T-cell (primary cell): ENCODE measurements around the gene MEGF10. TPM values are rescaled to one million over a fixed set of nuclear protein-coding genes. Genes with fewer than 3 reads are reported as not detected.

Source experiments
- ATAC-seq, 4 experiments: fragments of 200-7000 bp in 3 of 4; fragments of 150-1000 bp in 1 of 4; cut with Tn5 transposase; replicated peaks in 1 of 4; 1 replicate in 3 of 4; 2 replicates in 1 of 4; pipeline ENCODE4 v1.10.0; 2021; ENCODE audit warnings: moderate library complexity in 3 of 4, mild to moderate bottlenecking in 2 of 4, moderate number of reproducible peaks in 1 of 4
- CTCF ChIA-PET, 2 donors: fragments of 300-600 bp; sonication (Branson Sonifier 250); formaldehyde crosslinking; loops; one replicate each; lab custom pipeline; 2022; ENCODE audit warnings: antibody characterized with exemption in 2 of 2; lab: Charles Lee
- POLR2A ChIA-PET, 2 donors: fragments of 300-600 bp; sonication (Branson Sonifier 250); formaldehyde crosslinking; loops; one replicate each; lab custom pipeline; 2022; ENCODE audit warnings: antibody characterized with exemption in 2 of 2; lab: Charles Lee
- DNase-seq, 35 experiments: peaks; one replicate each; pipeline versions ENCODE4 v3.0.0 to v3.0.0-alpha.2; 2013 to 2023
- H3K27ac ChIP-seq: one replicate; pipeline ENCODE4 v1.5.1; 2013; ENCODE audit warnings: low read length
- H3K27me3 ChIP-seq, 2 experiments: replicated peaks in 1 of 2; 1 replicate in 1 of 2; 2 replicates in 1 of 2; pipeline versions ENCODE4 v1.6.1 to v1.7.0; 2013; ENCODE audit warnings: low read length in 1 of 2, mixed read lengths in 1 of 2; ENCODE audit not compliant: control insufficient read depth in 2 of 2, insufficient read depth in 2 of 2; ENCODE audit errors: extremely low read depth in 1 of 2
- H3K36me3 ChIP-seq, 2 donors: 1 replicate in 1 of 2; 2 replicates in 1 of 2; pipeline versions ENCODE4 v1.6.1 to v1.7.0; 2013; ENCODE audit warnings: low read length in 1 of 2; ENCODE audit not compliant: control insufficient read depth in 2 of 2, insufficient read depth in 1 of 2; ENCODE audit errors: extremely low read depth in 1 of 2
- H3K4me1 ChIP-seq, 2 experiments: 1 replicate in 1 of 2; 2 replicates in 1 of 2; pipeline versions ENCODE4 v1.6.1 to v1.7.0; 2013; ENCODE audit warnings: low read length in 2 of 2, mixed read lengths in 1 of 2; ENCODE audit not compliant: insufficient read depth in 2 of 2, control insufficient read depth in 1 of 2; ENCODE audit errors: extremely low read depth in 1 of 2
- H3K4me3 ChIP-seq, 2 donors: 1 replicate in 1 of 2; 2 replicates in 1 of 2; pipeline versions ENCODE4 v1.5.1 to v1.7.0; 2013; ENCODE audit warnings: mild to moderate bottlenecking in 2 of 2, low read length in 1 of 2, moderate library complexity in 1 of 2; ENCODE audit not compliant: control insufficient read depth in 1 of 2; ENCODE audit errors: extremely low read depth in 1 of 2
- H3K9me3 ChIP-seq: 2 replicates; pipeline ENCODE4 v1.7.0; 2013
- H3K27ac Mint-ChIP-seq, 2 donors: one replicate each; pipeline ENCODE4 v1.8.0; 2020 to 2021; ENCODE audit warnings: mild to moderate bottlenecking in 2 of 2, mixed read lengths in 2 of 2
- H3K27me3 Mint-ChIP-seq, 2 donors: one replicate each; pipeline ENCODE4 v1.8.0; 2021 to 2022; ENCODE audit warnings: mixed read lengths in 2 of 2
- H3K36me3 Mint-ChIP-seq: one replicate; pipeline ENCODE4 v1.8.0; 2021; ENCODE audit warnings: mixed read lengths
- H3K4me1 Mint-ChIP-seq, 3 donors: one replicate each; pipeline ENCODE4 v1.8.0; 2020 to 2022; ENCODE audit warnings: mixed read lengths in 3 of 3, mild to moderate bottlenecking in 1 of 3
- H3K4me3 Mint-ChIP-seq, 3 donors: one replicate each; pipeline ENCODE4 v1.8.0; 2020 to 2022; ENCODE audit warnings: mild to moderate bottlenecking in 3 of 3, mixed read lengths in 3 of 3, moderate library complexity in 3 of 3
- H3K9me3 Mint-ChIP-seq, 3 donors: one replicate each; pipeline ENCODE4 v1.8.0; 2020 to 2022; ENCODE audit warnings: mixed read lengths in 3 of 3
- WGBS: methylation state at CpG from one replicate; pipeline ENCODE4 v1.1.5; 2013; ENCODE audit warnings: missing lambda C conversion rate; ENCODE audit not compliant: insufficient coverage; 5-methylcytosine and 5-hydroxymethylcytosine counted together
- total RNA-seq, 35 experiments: library from RNA in 6 of 35; stranded (reverse) in 6 of 35; fragments of 120-200 nt in 1 of 35; gene quantifications; one replicate each; pipeline versions ENCODE4 v1.2.1 to v1.2.4 and lab custom pipeline; 2013 to 2026

Gene MEGF10
- total RNA-seq, 5 donors from 2014 or later (not counting 1 experiment from before 2014, with no cell fraction given), result 0.06 to 0.89 (median 0.47) TPM; not detected in 2

GRCh38 chr5:127412698-127413097 is 122.1 kb downstream of the MEGF10 start:
- ATAC-seq, result no peak
- POLR2A ChIA-PET, result no interaction called here
- no peaks in the 10 kb centered on the region for H3K27me3 ChIP-seq
- no peak overlapping the region for H3K27ac ChIP-seq
- H3K27me3 Mint-ChIP-seq, result peaks cover 0 to 3% of the 10 kb centered on the region in 2 donors
- no peaks in the 10 kb centered on the region for H3K9me3 Mint-ChIP-seq
- no peaks in the 10 kb centered on the region for H3K9me3 ChIP-seq
- H3K36me3 ChIP-seq, result no peaks in the 10 kb centered on the region
- H3K4me3 Mint-ChIP-seq, result no peak overlapping the region
- CTCF ChIA-PET, result no interaction called here
- no peak overlapping the region for H3K4me3 ChIP-seq
- H3K27ac Mint-ChIP-seq, result no peak overlapping the region
- H3K4me1 Mint-ChIP-seq, result peaks cover 1 to 6% (median 3%) of the 10 kb centered on the region in 3 donors
- 80% methylated on average over 1 of the region's 3 CpGs for WGBS
- H3K36me3 Mint-ChIP-seq, result no peaks in the 10 kb centered on the region
- no peaks in the 10 kb centered on the region for H3K4me1 ChIP-seq
- DNase-seq, result no peak

- no peak overlapping the region for H3K27ac ChIP-seq
- peaks cover 0 to 3% of the 10 kb centered on the region in 2 experiments for H3K27me3 ChIP-seq
- POLR2A ChIA-PET, result no interaction called here
- ATAC-seq, result no peak
- no peaks in the 10 kb centered on the region for H3K36me3 Mint-ChIP-seq
- no peaks in the 10 kb centered on the region for H3K4me1 ChIP-seq
- H3K27me3 Mint-ChIP-seq, result peaks cover 0 to 3% of the 10 kb centered on the region in 2 donors
- no peaks in the 10 kb centered on the region for H3K9me3 Mint-ChIP-seq
- CTCF ChIA-PET, result interaction anchor here in 1 of 2 donors (1.1 kb wide), 1 partner anchor 798 kb away, joined by 3 read pairs; no protein-coding TSS in a partner anchor
- H3K4me3 ChIP-seq, result no peak overlapping the region
- DNase-seq, result no peak
- WGBS, result 90% methylated on average over 1 of the region's 2 CpGs
- H3K36me3 ChIP-seq, result no peaks in the 10 kb centered on the region
- no peak overlapping the region for H3K27ac Mint-ChIP-seq
- H3K4me3 Mint-ChIP-seq, result no peak overlapping the region
- H3K4me1 Mint-ChIP-seq, result peaks cover 1 to 6% (median 3%) of the 10 kb centered on the region in 3 donors
- no peaks in the 10 kb centered on the region for H3K9me3 ChIP-seq
Measured at GRCh38 chr5:127415034-127415433, 124.4 kb downstream of the MEGF10 start.

GRCh38 chr5:127416906-127417305 is 126.3 kb downstream of the MEGF10 start:
- Histone ChIP-seq H3K27ac (no peak overlapping the region), H3K9me3 (no peaks in the 10 kb centered on the region), H3K36me3 (no peaks in the 10 kb centered on the region), H3K4me3 (no peak overlapping the region), H3K27me3 (peaks cover 0 to 4% of the 10 kb centered on the region in 2 experiments), H3K4me1 (no peaks in the 10 kb centered on the region)
- Mint-ChIP-seq H3K27me3 (peaks cover 0 to 1% of the 10 kb centered on the region in 2 donors), H3K9me3 (no peaks in the 10 kb centered on the region), H3K27ac (no peak overlapping the region), H3K36me3 (no peaks in the 10 kb centered on the region), H3K4me3 (no peak overlapping the region), H3K4me1 (no peaks in the 10 kb centered on the region)
- ChIA-PET CTCF (no interaction called here), POLR2A (no interaction called here)
- ATAC-seq (no peak), DNase-seq (no peak)
- WGBS, result 100% methylated on average over 4 of the region's 4 CpGs

- no peaks in the 10 kb centered on the region for H3K36me3 Mint-ChIP-seq
- Histone ChIP-seq H3K9me3 (no peaks in the 10 kb centered on the region), H3K36me3 (no peaks in the 10 kb centered on the region), H3K27me3 (peaks cover 0 to 7% of the 10 kb centered on the region in 2 experiments), H3K27ac (no peak overlapping the region), H3K4me3 (no peak overlapping the region), H3K4me1 (no peaks in the 10 kb centered on the region)
- ChIA-PET POLR2A (no interaction called here), CTCF (no interaction called here)
- H3K9me3 Mint-ChIP-seq, result no peaks in the 10 kb centered on the region
- 60% methylated on average over 2 of the region's 2 CpGs for WGBS
- DNase-seq (no peak), ATAC-seq (no peak)
- peaks cover 0 to 1% of the 10 kb centered on the region in 2 donors for H3K27me3 Mint-ChIP-seq
- H3K4me1 Mint-ChIP-seq, result no peaks in the 10 kb centered on the region
- no peak overlapping the region for H3K4me3 Mint-ChIP-seq
- H3K27ac Mint-ChIP-seq, result no peak overlapping the region
Measured at GRCh38 chr5:127417528-127417927, 126.9 kb downstream of the MEGF10 start.

GRCh38 chr5:127418367-127418766 is 127.8 kb downstream of the MEGF10 start:
- no peaks in the 10 kb centered on the region for H3K9me3 ChIP-seq
- no peaks in the 10 kb centered on the region for H3K4me1 ChIP-seq
- DNase-seq, result no peak
- ChIA-PET POLR2A (no interaction called here), CTCF (no interaction called here)
- H3K36me3 ChIP-seq, result no peaks in the 10 kb centered on the region
- Mint-ChIP-seq H3K4me1 (no peaks in the 10 kb centered on the region), H3K9me3 (no peaks in the 10 kb centered on the region), H3K36me3 (no peaks in the 10 kb centered on the region), H3K27ac (no peak overlapping the region), H3K27me3 (peaks cover 0 to 1% of the 10 kb centered on the region in 2 donors), H3K4me3 (no peak overlapping the region)
- no CpG with 5 or more reads among the region's 1 CpG for WGBS
- H3K27ac ChIP-seq, result no peak overlapping the region
- peaks cover 0 to 7% of the 10 kb centered on the region in 2 experiments for H3K27me3 ChIP-seq
- H3K4me3 ChIP-seq, result no peak overlapping the region
- ATAC-seq, result no peak

- Histone ChIP-seq H3K36me3 (no peaks in the 10 kb centered on the region), H3K4me1 (no peaks in the 10 kb centered on the region), H3K9me3 (no peaks in the 10 kb centered on the region), H3K27ac (no peak overlapping the region), H3K4me3 (no peak overlapping the region), H3K27me3 (peaks cover 0 to 7% of the 10 kb centered on the region in 2 experiments)
- POLR2A ChIA-PET, result no interaction called here
- Mint-ChIP-seq H3K9me3 (no peaks in the 10 kb centered on the region), H3K4me1 (no peaks in the 10 kb centered on the region), H3K4me3 (no peak overlapping the region), H3K27ac (no peak overlapping the region), H3K36me3 (no peaks in the 10 kb centered on the region), H3K27me3 (peaks cover 0 to 1% of the 10 kb centered on the region in 2 donors)
- ATAC-seq, result no peak
- CTCF ChIA-PET, result no interaction called here
- DNase-seq, result no peak
- 96% methylated on average over 3 of the region's 7 CpGs for WGBS
Measured at GRCh38 chr5:127418974-127419682, 128.5 kb downstream of the MEGF10 start.
